Measurements from ENCODE around the gene SEC24A.

DNA sequence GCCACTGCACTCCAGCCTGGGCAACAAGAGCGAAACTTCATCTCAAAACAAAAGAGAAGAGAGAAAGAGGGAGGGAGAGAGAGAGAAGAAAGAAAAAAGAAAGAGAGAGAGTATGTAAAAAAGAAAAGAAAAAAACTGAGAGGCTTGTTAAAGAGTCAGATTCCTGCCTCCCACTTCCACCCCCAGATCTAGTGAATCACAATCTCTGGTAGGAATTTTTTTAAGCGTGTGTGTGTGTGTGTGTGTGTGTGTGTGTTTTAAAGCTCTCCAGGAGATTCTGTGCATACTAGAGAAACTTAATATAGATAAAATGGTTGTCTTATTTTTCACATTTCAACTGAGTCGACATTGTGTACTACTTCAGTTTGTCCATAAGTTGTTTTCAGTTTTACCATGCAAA is 48.0 kb upstream of the SEC24A start:
- TF ChIP-seq, protein P1, sequence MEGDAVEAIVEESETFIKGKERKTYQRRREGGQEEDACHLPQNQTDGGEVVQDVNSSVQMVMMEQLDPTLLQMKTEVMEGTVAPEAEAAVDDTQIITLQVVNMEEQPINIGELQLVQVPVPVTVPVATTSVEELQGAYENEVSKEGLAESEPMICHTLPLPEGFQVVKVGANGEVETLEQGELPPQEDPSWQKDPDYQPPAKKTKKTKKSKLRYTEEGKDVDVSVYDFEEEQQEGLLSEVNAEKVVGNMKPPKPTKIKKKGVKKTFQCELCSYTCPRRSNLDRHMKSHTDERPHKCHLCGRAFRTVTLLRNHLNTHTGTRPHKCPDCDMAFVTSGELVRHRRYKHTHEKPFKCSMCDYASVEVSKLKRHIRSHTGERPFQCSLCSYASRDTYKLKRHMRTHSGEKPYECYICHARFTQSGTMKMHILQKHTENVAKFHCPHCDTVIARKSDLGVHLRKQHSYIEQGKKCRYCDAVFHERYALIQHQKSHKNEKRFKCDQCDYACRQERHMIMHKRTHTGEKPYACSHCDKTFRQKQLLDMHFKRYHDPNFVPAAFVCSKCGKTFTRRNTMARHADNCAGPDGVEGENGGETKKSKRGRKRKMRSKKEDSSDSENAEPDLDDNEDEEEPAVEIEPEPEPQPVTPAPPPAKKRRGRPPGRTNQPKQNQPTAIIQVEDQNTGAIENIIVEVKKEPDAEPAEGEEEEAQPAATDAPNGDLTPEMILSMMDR (IDR thresholded peaks at IDR 0.05), result no peak
- TF ChIP-seq POLR2A (IDR thresholded peaks at IDR 0.05), result no peak

Measured in lower leg skin (tissue), 3 donors.